PC-9 (cell line): ENCODE results near the gene DKK3. TPM values are rescaled to one million over a fixed set of nuclear protein-coding genes. Genes with fewer than 3 reads are reported as not detected.

Source experiments
- Bru-seq: library from RNA; stranded (reverse); fragments of 400-500 nt; gene quantifications from one replicate; lab custom pipeline; 2021; lab: Mats Ljungman, UMichigan
- BruChase-seq, 2 experiments: library from RNA; stranded (reverse); fragments of 400-500 nt; gene quantifications; one replicate each; lab custom pipeline; 2021; lab: Mats Ljungman, UMichigan
- BruUV-seq: library from RNA; stranded (reverse); fragments of 400-500 nt; replicated peaks from 2 replicates; lab custom pipeline; 2021; lab: Mats Ljungman, UMichigan
- CTCF ChIA-PET: fragments of 300-600 bp; sonication (Branson Sonifier 250); formaldehyde crosslinking; loops from one replicate; lab custom pipeline; 2022; ENCODE audit warnings: antibody characterized with exemption; lab: Charles Lee
- POLR2A ChIA-PET: fragments of 300-600 bp; sonication (Branson Sonifier 250); formaldehyde crosslinking; loops from one replicate; lab custom pipeline; 2022; ENCODE audit warnings: antibody characterized with exemption; ENCODE audit not compliant: unreplicated experiment; lab: Charles Lee
- DNase-seq, 2 experiments: peaks; one replicate each; pipeline versions ENCODE4 v3.0.0 to v3.0.0-alpha.2; 2015 to 2022; ENCODE audit warnings: mixed read lengths in 1 of 2
- H2AFZ ChIP-seq: fragments of 200-600 bp; sonication (generic); 2 replicates; pipeline ENCODE4 v1.8.1; 2017; ENCODE audit warnings: antibody characterized with exemption
- H3F3A ChIP-seq: fragments of 200-600 bp; sonication (generic); 2 replicates; pipeline ENCODE4 v1.8.1; 2017; ENCODE audit warnings: antibody characterized with exemption, mild to moderate bottlenecking, low read depth; ENCODE audit not compliant: insufficient read depth
- H3K27ac ChIP-seq: fragments of 200-600 bp; sonication (generic); 2 replicates; pipeline ENCODE4 v1.6.1; 2016; ENCODE audit warnings: mixed run types
- H3K27me3 ChIP-seq: fragments of 200-600 bp; sonication (generic); 2 replicates; pipeline ENCODE4 v1.6.1; 2016; ENCODE audit warnings: low read depth, mixed run types; ENCODE audit not compliant: insufficient read depth
- H3K36me3 ChIP-seq: fragments of 200-600 bp; sonication (generic); 2 replicates; pipeline ENCODE4 v1.6.1; 2016; ENCODE audit warnings: low read depth, mixed run types
- H3K4me1 ChIP-seq: fragments of 200-600 bp; sonication (generic); replicated peaks from 2 replicates; pipeline ENCODE4 v1.6.1; 2016; ENCODE audit warnings: mixed run types; ENCODE audit not compliant: insufficient read depth
- H3K4me2 ChIP-seq: fragments of 200-600 bp; sonication (generic); 2 replicates; pipeline ENCODE4 v1.6.1; 2017; ENCODE audit warnings: mixed run types
- H3K4me3 ChIP-seq: fragments of 200-600 bp; sonication (generic); 2 replicates; pipeline ENCODE4 v1.6.1; 2016; ENCODE audit warnings: mixed run types
- H3K79me2 ChIP-seq: fragments of 200-600 bp; sonication (generic); 2 replicates; pipeline ENCODE4 v1.6.1; 2017; ENCODE audit warnings: low read depth, mixed run types
- H3K9me2 ChIP-seq: fragments of 200-600 bp; sonication (generic); 2 replicates; pipeline ENCODE4 v1.8.1; 2017; ENCODE audit warnings: mild to moderate bottlenecking; ENCODE audit not compliant: insufficient read depth
- H3K9me3 ChIP-seq: fragments of 200-600 bp; sonication (generic); 2 replicates; pipeline ENCODE4 v1.8.1; 2016; ENCODE audit warnings: low read depth; ENCODE audit not compliant: insufficient read depth
- H4K20me1 ChIP-seq: fragments of 200-600 bp; sonication (generic); 2 replicates; pipeline ENCODE4 v1.8.1; 2017; ENCODE audit not compliant: insufficient read depth
- EZH2 ChIP-seq: fragments of 200-600 bp; sonication (generic); IDR thresholded peaks from 2 replicates; pipeline ENCODE4 v1.8.0; 2017; ENCODE audit warnings: antibody characterized with exemption, low read depth
- intact Hi-C: fragments of 100-400 bp; cut with micrococcal nuclease; formaldehyde crosslinking; loops from one replicate; pipeline ENCODE4 v1.10.0; 2022; ENCODE audit not compliant: unreplicated experiment
- long read RNA-seq: library from polyadenylated mRNA; stranded (forward); transcript quantifications from one replicate; pipeline ENCODE4 v2.0.0, GENCODE V29; 2022
- total RNA-seq: library from RNA; stranded (reverse); gene quantifications from 2 replicates; pipeline ENCODE4 v1.2.3, GENCODE V29; 2021
- TF ChIP-seq, protein P1 (sequence below): fragments of 200-600 bp; sonication (generic); conservative IDR thresholded peaks from 2 replicates; pipeline ENCODE4 v1.6.1; 2017; ENCODE audit warnings: mixed run types, antibody characterized with exemption, mild to moderate bottlenecking, moderate library complexity

DKK3 gene
- 11.5 and 13.9 TPM in 2 replicates for total RNA-seq
- percentile 37 among the genes with signal in this experiment for Bru-seq, nascent RNA
- BruChase-seq, experiment 1, labeled RNA remaining after a 2-hour chase: percentile 43 among the genes with signal in this experiment
- percentile 45 among the genes with signal in this experiment for BruChase-seq, experiment 2, labeled RNA remaining after a 6-hour chase
- long read RNA-seq, transcript DKK3-201 (8 exons, 2,636 nt): major isoform, 10 of 26 reads
- long read RNA-seq, partial matches to known transcripts: 2 of 26 reads
- long read RNA-seq, other reads (novel, unspliced or antisense): 14 of 26 reads

- H3K4me3 ChIP-seq: no peak within 1 kb of the TSS
- TF ChIP-seq, protein P1, sequence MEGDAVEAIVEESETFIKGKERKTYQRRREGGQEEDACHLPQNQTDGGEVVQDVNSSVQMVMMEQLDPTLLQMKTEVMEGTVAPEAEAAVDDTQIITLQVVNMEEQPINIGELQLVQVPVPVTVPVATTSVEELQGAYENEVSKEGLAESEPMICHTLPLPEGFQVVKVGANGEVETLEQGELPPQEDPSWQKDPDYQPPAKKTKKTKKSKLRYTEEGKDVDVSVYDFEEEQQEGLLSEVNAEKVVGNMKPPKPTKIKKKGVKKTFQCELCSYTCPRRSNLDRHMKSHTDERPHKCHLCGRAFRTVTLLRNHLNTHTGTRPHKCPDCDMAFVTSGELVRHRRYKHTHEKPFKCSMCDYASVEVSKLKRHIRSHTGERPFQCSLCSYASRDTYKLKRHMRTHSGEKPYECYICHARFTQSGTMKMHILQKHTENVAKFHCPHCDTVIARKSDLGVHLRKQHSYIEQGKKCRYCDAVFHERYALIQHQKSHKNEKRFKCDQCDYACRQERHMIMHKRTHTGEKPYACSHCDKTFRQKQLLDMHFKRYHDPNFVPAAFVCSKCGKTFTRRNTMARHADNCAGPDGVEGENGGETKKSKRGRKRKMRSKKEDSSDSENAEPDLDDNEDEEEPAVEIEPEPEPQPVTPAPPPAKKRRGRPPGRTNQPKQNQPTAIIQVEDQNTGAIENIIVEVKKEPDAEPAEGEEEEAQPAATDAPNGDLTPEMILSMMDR: no peak
- TF ChIP-seq EZH2: no peak
- ChIA-PET CTCF (no interaction called here), POLR2A (no interaction called here)
- BruUV-seq: no TSS peak
- H3K27ac ChIP-seq: no peak within 1 kb of the TSS
- no peak for DNase-seq
- intact Hi-C loops: no loop called here
- no peaks in the 10 kb centered on the region for H3K4me1 ChIP-seq
- H3K79me2 ChIP-seq: no peaks in the 10 kb centered on the region
- 0 out of 2 replicates have a peak, but pooled peaks cover 9% of the 10 kb centered on the region for H3K27me3 ChIP-seq
- H3K36me3 ChIP-seq: no peaks in the 10 kb centered on the region
- H2AFZ ChIP-seq: no peak within 1 kb of the TSS
- 0 out of 2 replicates have a peak, but pooled peaks cover 3% of the 10 kb centered on the region for H3F3A ChIP-seq
- no peaks in the 10 kb centered on the region for H3K9me2 ChIP-seq
- peak within 1 kb of the TSS; percentile 19; the same call in 1 of the 2 replicates for H3K4me2 ChIP-seq
- H3K9me3 ChIP-seq: no peaks in the 10 kb centered on the region
- H4K20me1 ChIP-seq: no peaks in the 10 kb centered on the region
These were observed at the start of gene DKK3 for GRCh38 chr11:12007769-12008737. Gene DKK3, minus strand, starts transcription at chr11:12008626. Its CDS starts 44 bp downstream, at chr11:12008582.

GRCh38 chr11:12057299-12057980, 49.0 kb upstream of the DKK3 start:
- no TSS peak for BruUV-seq

More at GRCh38 chr11:12057299-12057980, 49.0 kb upstream of the DKK3 start:
- H3K4me3 ChIP-seq: no peak overlapping the region
- H3F3A ChIP-seq: no peaks in the 10 kb centered on the region
- H3K9me2 ChIP-seq: no peaks in the 10 kb centered on the region
- no peak overlapping the region for H2AFZ ChIP-seq
- H3K27ac ChIP-seq: no peak overlapping the region
- no peaks in the 10 kb centered on the region for H3K27me3 ChIP-seq
- no peaks in the 10 kb centered on the region for H3K79me2 ChIP-seq
- no peaks in the 10 kb centered on the region for H4K20me1 ChIP-seq
- no peaks in the 10 kb centered on the region for H3K9me3 ChIP-seq
- DNase-seq: no peak
- intact Hi-C loops: loop anchor here (10.0 kb wide), 1 partner anchor 57 kb away; the partner anchor contains the start of gene MICAL2
- ChIA-PET CTCF (interaction anchor here (0.7 kb wide), 1 partner anchor 144 kb away, joined by 3 read pairs; no protein-coding TSS in a partner anchor), POLR2A (no interaction called here)
- no peaks in the 10 kb centered on the region for H3K4me1 ChIP-seq
- H3K4me2 ChIP-seq: no peak overlapping the region
- H3K36me3 ChIP-seq: no peaks in the 10 kb centered on the region
- no peak for TF ChIP-seq EZH2
- TF ChIP-seq, protein P1: no peak
